ENCODE data around the gene PHF20.
"Not testable (repeated sequence)": the region's sequence is repeated elsewhere in the genome, so short reads cannot be mapped to it uniquely, and the experiment has no call there.

The PHF20 gene

GRCh38 chr20:35772563-35773058 is 796 bp downstream of the PHF20 start:
- Histone ChIP-seq H2AFZ (peak overlapping the region; percentile 66), H3K27me3 (ENCODE audit: control insufficient read depth, insufficient read depth, low read length) (no peaks in the 10 kb centered on the region), H3K4me1 (peaks cover 37% of the 10 kb centered on the region)

GRCh38 chr20:35773154-35773751 is 1.4 kb downstream of the PHF20 start:
- Histone ChIP-seq H3K4me1 (peaks cover 37% of the 10 kb centered on the region), H3K27ac (peak overlapping the region; percentile 91), H3K9me3 (ENCODE audit: control insufficient read depth, low read length) (no peaks in the 10 kb centered on the region), H3K4me3 (ENCODE audit: low read depth, low read length) (peak overlapping the region; percentile 90), H2AFZ (no peak overlapping the region), H3K36me3 (ENCODE audit: control insufficient read depth, insufficient read depth, low read length) (no peaks in the 10 kb centered on the region), H3K79me2 (peaks cover 26% of the 10 kb centered on the region), H3K27me3 (ENCODE audit: control insufficient read depth, insufficient read depth, low read length) (no peaks in the 10 kb centered on the region), H3K4me2 (ENCODE audit: low read length) (peak overlapping the region; percentile 90), H3K9ac (no peak overlapping the region)
- no peak for TF ChIP-seq CTCF (IDR thresholded peaks at IDR 0.05)

More at GRCh38 chr20:35772563-35773058, 796 bp downstream of the PHF20 start:
- Histone ChIP-seq H3K79me2 (peaks cover 22% of the 10 kb centered on the region), H3K9ac (peak overlapping the region; percentile 49), H3K9me3 (ENCODE audit: control insufficient read depth, low read length) (no peaks in the 10 kb centered on the region), H3K36me3 (ENCODE audit: control insufficient read depth, insufficient read depth, low read length) (no peaks in the 10 kb centered on the region), H3K4me3 (ENCODE audit: low read depth, low read length) (peak overlapping the region; percentile 90), H3K4me2 (ENCODE audit: low read length) (peak overlapping the region; percentile 90), H3K27ac (peak overlapping the region; percentile 91)
- TF ChIP-seq CTCF (IDR thresholded peaks at IDR 0.05): no peak

- H3K36me3 ChIP-seq (ENCODE audit: control insufficient read depth, insufficient read depth, low read length): no peaks in the 10 kb centered on the region
- H3K4me2 ChIP-seq (ENCODE audit: low read length): no peak overlapping the region
- no peak overlapping the region for H3K4me3 ChIP-seq (ENCODE audit: low read depth, low read length)
- H2AFZ ChIP-seq: no peak overlapping the region
- H3K9ac ChIP-seq: no peak overlapping the region
- TF ChIP-seq CTCF (IDR thresholded peaks at IDR 0.05): no peak
- H3K27ac ChIP-seq: no peak overlapping the region
- H3K79me2 ChIP-seq: peaks cover 32% of the 10 kb centered on the region
- peaks cover 25% of the 10 kb centered on the region for H3K4me1 ChIP-seq
- H3K9me3 ChIP-seq (ENCODE audit: control insufficient read depth, low read length): no peaks in the 10 kb centered on the region
- no peaks in the 10 kb centered on the region for H3K27me3 ChIP-seq (ENCODE audit: control insufficient read depth, insufficient read depth, low read length)
Measured at GRCh38 chr20:35774391-35774790, 2.6 kb downstream of the PHF20 start.

- Histone ChIP-seq H3K79me2 (peaks cover 48% of the 10 kb centered on the region), H3K4me1 (peaks cover 24% of the 10 kb centered on the region), H3K9ac (no peak overlapping the region), H3K4me3 (ENCODE audit: low read depth, low read length) (no peak overlapping the region), H3K27me3 (ENCODE audit: control insufficient read depth, insufficient read depth, low read length) (no peaks in the 10 kb centered on the region), H3K4me2 (ENCODE audit: low read length) (peak overlapping the region; percentile 28), H3K36me3 (ENCODE audit: control insufficient read depth, insufficient read depth, low read length) (no peaks in the 10 kb centered on the region), H3K27ac (peak overlapping the region; percentile 58), H3K9me3 (ENCODE audit: control insufficient read depth, low read length) (no peaks in the 10 kb centered on the region), H2AFZ (peak overlapping the region; percentile 35)
- no peak for TF ChIP-seq CTCF (IDR thresholded peaks at IDR 0.05)
Measured at GRCh38 chr20:35776513-35777101, 4.8 kb downstream of the PHF20 start.

GRCh38 chr20:35783811-35784210 is 12.0 kb downstream of the PHF20 start:
- H3K27ac ChIP-seq; H2AFZ ChIP-seq; H3K9me3 ChIP-seq (ENCODE audit: control insufficient read depth, low read length); H3K36me3 ChIP-seq (ENCODE audit: control insufficient read depth, insufficient read depth, low read length); H3K9ac ChIP-seq; H3K4me3 ChIP-seq (ENCODE audit: low read depth, low read length); H3K4me1 ChIP-seq; H3K4me2 ChIP-seq (ENCODE audit: low read length); H3K27me3 ChIP-seq (ENCODE audit: control insufficient read depth, insufficient read depth, low read length): not testable (repeated sequence)
- H3K79me2 ChIP-seq: peaks cover 76% of the 10 kb centered on the region

GRCh38 chr20:35785541-35785940 is 13.7 kb downstream of the PHF20 start:
- H3K36me3 ChIP-seq (ENCODE audit: control insufficient read depth, insufficient read depth, low read length); H3K27me3 ChIP-seq (ENCODE audit: control insufficient read depth, insufficient read depth, low read length); H3K4me2 ChIP-seq (ENCODE audit: low read length); H3K4me1 ChIP-seq; H3K9ac ChIP-seq; H3K9me3 ChIP-seq (ENCODE audit: control insufficient read depth, low read length); H3K4me3 ChIP-seq (ENCODE audit: low read depth, low read length); H3K27ac ChIP-seq; H2AFZ ChIP-seq: not testable (repeated sequence)
- peaks cover 74% of the 10 kb centered on the region for H3K79me2 ChIP-seq
